Central memory CD8-positive, alpha-beta T cell (primary cell): ENCODE measurements around the gene ARHGAP12.
"Not testable (repeated sequence)": the region's sequence is repeated elsewhere in the genome, so short reads cannot be mapped to it uniquely, and the experiment has no call there.

Experiments used
- ATAC-seq: fragments of 150-1000 bp; cut with Tn5 transposase; replicated peaks from 2 replicates; pipeline ENCODE4 v1.10.0; 2022; ENCODE audit warnings: mild to moderate bottlenecking, moderate FRiP score, moderate number of reproducible peaks; ENCODE audit not compliant: poor library complexity, severe bottlenecking; ENCODE audit errors: extremely low read depth
- DNase-seq, 2 donors: peaks; one replicate each; pipeline ENCODE4 v3.0.0; 2021; ENCODE audit warnings: low spot score in 2 of 2
- H3K27ac Mint-ChIP-seq: one replicate; pipeline ENCODE4 v1.8.0; 2022; ENCODE audit warnings: low read depth, mild to moderate bottlenecking, moderate library complexity, mixed read lengths
- H3K27me3 Mint-ChIP-seq: one replicate; pipeline ENCODE4 v1.8.0; 2022; ENCODE audit warnings: mixed read lengths
- H3K36me3 Mint-ChIP-seq: one replicate; pipeline ENCODE4 v1.8.0; 2022; ENCODE audit warnings: mild to moderate bottlenecking, moderate library complexity, mixed read lengths; ENCODE audit not compliant: insufficient read depth
- H3K4me1 Mint-ChIP-seq: one replicate; pipeline ENCODE4 v1.8.0; 2022; ENCODE audit warnings: mixed read lengths
- H3K4me3 Mint-ChIP-seq: one replicate; pipeline ENCODE4 v1.8.0; 2022; ENCODE audit warnings: mild to moderate bottlenecking, moderate library complexity, mixed read lengths
- H3K9me3 Mint-ChIP-seq: one replicate; pipeline ENCODE4 v1.8.0; 2022; ENCODE audit warnings: mixed read lengths

ARHGAP12 gene

GRCh38 chr10:31910016-31910415 is 18.6 kb downstream of the ARHGAP12 start:
- no peaks in the 10 kb centered on the region for H3K9me3 Mint-ChIP-seq
- peaks cover 55% of the 10 kb centered on the region for H3K4me1 Mint-ChIP-seq
- no peak overlapping the region for H3K4me3 Mint-ChIP-seq
- ATAC-seq, result no peak
- peaks cover 20% of the 10 kb centered on the region for H3K36me3 Mint-ChIP-seq
- no peaks in the 10 kb centered on the region for H3K27me3 Mint-ChIP-seq
- no peak overlapping the region for H3K27ac Mint-ChIP-seq
- DNase-seq, result no peak

GRCh38 chr10:31908157-31908556 is 20.5 kb downstream of the ARHGAP12 start:
- no peak for ATAC-seq
- Mint-ChIP-seq H3K27ac (no peak overlapping the region), H3K9me3 (no peaks in the 10 kb centered on the region), H3K4me3 (no peak overlapping the region), H3K4me1 (peaks cover 49% of the 10 kb centered on the region), H3K27me3 (no peaks in the 10 kb centered on the region), H3K36me3 (peaks cover 20% of the 10 kb centered on the region)
- DNase-seq, result no peak

GRCh38 chr10:31906039-31906438 is 22.6 kb downstream of the ARHGAP12 start:
- Mint-ChIP-seq H3K36me3 (peaks cover 21% of the 10 kb centered on the region), H3K27ac (no peak overlapping the region), H3K4me3 (no peak overlapping the region), H3K4me1 (peaks cover 44% of the 10 kb centered on the region), H3K27me3 (no peaks in the 10 kb centered on the region), H3K9me3 (no peaks in the 10 kb centered on the region)
- DNase-seq, result no peak
- ATAC-seq, result no peak

- peaks cover 42% of the 10 kb centered on the region for H3K4me1 Mint-ChIP-seq
- DNase-seq (no peak), ATAC-seq (no peak)
- H3K4me3 Mint-ChIP-seq, result no peak overlapping the region
- peaks cover 21% of the 10 kb centered on the region for H3K36me3 Mint-ChIP-seq
- H3K9me3 Mint-ChIP-seq, result no peaks in the 10 kb centered on the region
- H3K27ac Mint-ChIP-seq, result no peak overlapping the region
- H3K27me3 Mint-ChIP-seq, result no peaks in the 10 kb centered on the region
These were observed 23.0 kb downstream of the ARHGAP12 start for GRCh38 chr10:31905586-31905985.

- Mint-ChIP-seq H3K9me3 (no peaks in the 10 kb centered on the region), H3K4me3 (no peak overlapping the region), H3K27me3 (no peaks in the 10 kb centered on the region), H3K27ac (no peak overlapping the region), H3K4me1 (peaks cover 56% of the 10 kb centered on the region), H3K36me3 (peaks cover 12% of the 10 kb centered on the region)
- ATAC-seq (no peak), DNase-seq (no peak)
These were observed 26.0 kb downstream of the ARHGAP12 start for GRCh38 chr10:31902625-31903024.

GRCh38 chr10:31897506-31897905 is 31.1 kb downstream of the ARHGAP12 start:
- DNase-seq, result no peak
- peaks cover 4% of the 10 kb centered on the region for H3K36me3 Mint-ChIP-seq
- peaks cover 63% of the 10 kb centered on the region for H3K4me1 Mint-ChIP-seq

GRCh38 chr10:31896968-31897384 is 31.7 kb downstream of the ARHGAP12 start:
- Mint-ChIP-seq H3K4me1 (peaks cover 66% of the 10 kb centered on the region), H3K27me3 (no peaks in the 10 kb centered on the region), H3K36me3 (peaks cover 4% of the 10 kb centered on the region), H3K27ac (no peak overlapping the region), H3K4me3 (no peak overlapping the region), H3K9me3 (no peaks in the 10 kb centered on the region)
- no peak for ATAC-seq
- no peak for DNase-seq

More at GRCh38 chr10:31897506-31897905, 31.1 kb downstream of the ARHGAP12 start:
- no peak overlapping the region for H3K4me3 Mint-ChIP-seq
- H3K27me3 Mint-ChIP-seq, result no peaks in the 10 kb centered on the region
- H3K9me3 Mint-ChIP-seq, result no peaks in the 10 kb centered on the region
- no peak overlapping the region for H3K27ac Mint-ChIP-seq
- no peak for ATAC-seq

- not testable (repeated sequence) for DNase-seq, H3K36me3 Mint-ChIP-seq, H3K9me3 Mint-ChIP-seq, H3K4me3 Mint-ChIP-seq, H3K27me3 Mint-ChIP-seq, H3K27ac Mint-ChIP-seq, ATAC-seq
- H3K4me1 Mint-ChIP-seq, result peaks cover 69% of the 10 kb centered on the region
These were observed 32.9 kb downstream of the ARHGAP12 start for GRCh38 chr10:31895722-31896121.

GRCh38 chr10:31888442-31888841 is 40.2 kb downstream of the ARHGAP12 start:
- ATAC-seq (no peak), DNase-seq (no peak)
- H3K9me3 Mint-ChIP-seq, result no peaks in the 10 kb centered on the region
- H3K27me3 Mint-ChIP-seq, result no peaks in the 10 kb centered on the region
- no peak overlapping the region for H3K27ac Mint-ChIP-seq
- peaks cover 44% of the 10 kb centered on the region for H3K4me1 Mint-ChIP-seq
- H3K4me3 Mint-ChIP-seq, result no peak overlapping the region
- peaks cover 5% of the 10 kb centered on the region for H3K36me3 Mint-ChIP-seq

GRCh38 chr10:31887850-31888249 is 40.8 kb downstream of the ARHGAP12 start:
- Mint-ChIP-seq H3K9me3 (no peaks in the 10 kb centered on the region), H3K36me3 (peaks cover 5% of the 10 kb centered on the region), H3K27ac (no peak overlapping the region), H3K4me1 (peaks cover 38% of the 10 kb centered on the region), H3K4me3 (no peak overlapping the region), H3K27me3 (no peaks in the 10 kb centered on the region)
- DNase-seq (no peak), ATAC-seq (no peak)

GRCh38 chr10:31886885-31887284 is 41.7 kb downstream of the ARHGAP12 start:
- H3K27me3 Mint-ChIP-seq, result no peaks in the 10 kb centered on the region
- no peaks in the 10 kb centered on the region for H3K9me3 Mint-ChIP-seq
- DNase-seq, result no peak
- ATAC-seq, result no peak
- H3K4me1 Mint-ChIP-seq, result peaks cover 30% of the 10 kb centered on the region
- peaks cover 8% of the 10 kb centered on the region for H3K36me3 Mint-ChIP-seq
- peak overlapping the region; percentile 8 for H3K27ac Mint-ChIP-seq
- no peak overlapping the region for H3K4me3 Mint-ChIP-seq

GRCh38 chr10:31885971-31886370 is 42.7 kb downstream of the ARHGAP12 start:
- H3K4me3 Mint-ChIP-seq, result no peak overlapping the region
- DNase-seq, result no peak
- no peaks in the 10 kb centered on the region for H3K27me3 Mint-ChIP-seq
- H3K36me3 Mint-ChIP-seq, result peaks cover 7% of the 10 kb centered on the region
- no peak for ATAC-seq
- peaks cover 22% of the 10 kb centered on the region for H3K4me1 Mint-ChIP-seq
- no peak overlapping the region for H3K27ac Mint-ChIP-seq
- no peaks in the 10 kb centered on the region for H3K9me3 Mint-ChIP-seq

GRCh38 chr10:31884386-31884785 is 44.2 kb downstream of the ARHGAP12 start:
- Mint-ChIP-seq H3K4me3 (no peak overlapping the region), H3K27me3 (no peaks in the 10 kb centered on the region), H3K9me3 (no peaks in the 10 kb centered on the region), H3K36me3 (peaks cover 7% of the 10 kb centered on the region), H3K4me1 (peaks cover 27% of the 10 kb centered on the region), H3K27ac (no peak overlapping the region)
- DNase-seq (no peak), ATAC-seq (no peak)

GRCh38 chr10:31883397-31883796 is 45.2 kb downstream of the ARHGAP12 start:
- Mint-ChIP-seq H3K36me3 (peaks cover 7% of the 10 kb centered on the region), H3K9me3 (no peaks in the 10 kb centered on the region), H3K4me1 (peaks cover 22% of the 10 kb centered on the region), H3K27me3 (no peaks in the 10 kb centered on the region), H3K27ac (no peak overlapping the region), H3K4me3 (no peak overlapping the region)
- no peak for ATAC-seq
- DNase-seq, result no peak
